ENCODE results near the gene PRR20G. TPM values are rescaled to one million over a fixed set of nuclear protein-coding genes. Genes with fewer than 3 reads are reported as not detected.

PRR20G gene
- total and polyA plus RNA-seq, 2 of the 8 experiments (the other 6 are each of a cell fraction or from before 2014, with no cell fraction given): 0.24 TPM; not detected in 1

- Histone ChIP-seq H3K36me3 (ENCODE audit: control insufficient read depth in 2 of 4, insufficient read depth in 4 of 4, low read length in 3 of 4) (no peaks in the 10 kb centered on the region), H2BK12ac (ENCODE audit: low read depth, low read length) (no peak overlapping the region), H3K4ac (replicated peaks; ENCODE audit: insufficient read length, low read depth, low read length) (no peak overlapping the region), H3K18ac (ENCODE audit: extremely low read depth, low read length) (no peak overlapping the region), H3K4me3 (ENCODE audit: extremely low read depth in 1 of 4, insufficient read depth in 2 of 4, low read depth in 3 of 4, low read length in 4 of 4) (no peak overlapping the region), H2BK15ac (ENCODE audit: low read length) (no peak overlapping the region), H4K8ac (ENCODE audit: extremely low read depth, insufficient read depth, low read length) (no peak overlapping the region), H3K23ac (ENCODE audit: insufficient read length) (no peak overlapping the region), H3K79me2 (ENCODE audit: control insufficient read depth in 1 of 2, insufficient read depth in 2 of 2, low read length in 2 of 2) (no peaks in the 10 kb centered on the region), H2AK5ac (ENCODE audit: low read depth, low read length) (no peak overlapping the region), H3K23me2 (ENCODE audit: low read depth, low read length) (no peaks in the 10 kb centered on the region), H4K20me1 (replicated peaks in 1 of 2; ENCODE audit: control insufficient read depth in 1 of 2, insufficient read depth in 2 of 2, low read length in 2 of 2) (no peaks in the 10 kb centered on the region), H4K5ac (ENCODE audit: insufficient read length, low read depth, low read length) (no peak overlapping the region), H4K91ac (replicated peaks; ENCODE audit: insufficient read length, low read length) (no peak overlapping the region), H3K27me3 (replicated peaks in 1 of 4; ENCODE audit: control insufficient read depth in 3 of 4, extremely low read depth in 1 of 4, insufficient read depth in 3 of 4, low read length in 3 of 4) (no peaks in the 10 kb centered on the region; a peak in 1 of 7 replicates), H2BK5ac (ENCODE audit: low read depth, low read length) (no peak overlapping the region), H3K79me1 (ENCODE audit: low read depth, low read length) (no peaks in the 10 kb centered on the region), H3K27ac (ENCODE audit: low read depth, low read length) (no peak overlapping the region), H3K4me2 (ENCODE audit: insufficient read depth in 1 of 2, low read depth in 2 of 2, low read length in 2 of 2) (no peak overlapping the region), H2BK120ac (replicated peaks; ENCODE audit: low read depth, low read length) (no peak overlapping the region), H3K9me3 (ENCODE audit: insufficient read depth in 2 of 2, low read depth in 1 of 2, low read length in 1 of 2) (peaks cover 0 to 3% of the 10 kb centered on the region in 2 experiments; a peak in 1 of 4 replicates), H2BK20ac (ENCODE audit: low read length) (no peak overlapping the region), H2AFZ (ENCODE audit: low read length) (no peak overlapping the region), H3K14ac (ENCODE audit: insufficient read length) (no peak overlapping the region), H3K4me1 (replicated peaks in 1 of 4; ENCODE audit: control insufficient read depth in 3 of 4, insufficient read depth in 4 of 4, low read length in 3 of 4) (no peaks in the 10 kb centered on the region), H3K56ac (replicated peaks; ENCODE audit: insufficient read length, low read depth, low read length) (no peak overlapping the region), H3K9ac (replicated peaks in 1 of 4; ENCODE audit: extremely low read depth in 1 of 4, low read depth in 3 of 4, low read length in 3 of 4) (no peak overlapping the region)
- no peak for TF ChIP-seq CTCF (IDR thresholded peaks at IDR 0.05; ENCODE audit: control extremely low read depth in 1 of 3, insufficient read depth in 1 of 3, low read depth in 1 of 3, low read length in 3 of 3)
- TF ChIP-seq, protein P1, sequence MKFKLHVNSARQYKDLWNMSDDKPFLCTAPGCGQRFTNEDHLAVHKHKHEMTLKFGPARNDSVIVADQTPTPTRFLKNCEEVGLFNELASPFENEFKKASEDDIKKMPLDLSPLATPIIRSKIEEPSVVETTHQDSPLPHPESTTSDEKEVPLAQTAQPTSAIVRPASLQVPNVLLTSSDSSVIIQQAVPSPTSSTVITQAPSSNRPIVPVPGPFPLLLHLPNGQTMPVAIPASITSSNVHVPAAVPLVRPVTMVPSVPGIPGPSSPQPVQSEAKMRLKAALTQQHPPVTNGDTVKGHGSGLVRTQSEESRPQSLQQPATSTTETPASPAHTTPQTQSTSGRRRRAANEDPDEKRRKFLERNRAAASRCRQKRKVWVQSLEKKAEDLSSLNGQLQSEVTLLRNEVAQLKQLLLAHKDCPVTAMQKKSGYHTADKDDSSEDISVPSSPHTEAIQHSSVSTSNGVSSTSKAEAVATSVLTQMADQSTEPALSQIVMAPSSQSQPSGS (IDR thresholded peaks at IDR 0.05; ENCODE audit: low read length): no peak
- TF ChIP-seq JUND (IDR thresholded peaks at IDR 0.05; ENCODE audit: low read length): no peak
- TF ChIP-seq RBBP5 (IDR thresholded peaks at IDR 0.05; ENCODE audit: borderline replicate concordance, low read depth, low read length): no peak
- TF ChIP-seq EP300 (IDR thresholded peaks at IDR 0.05; ENCODE audit: borderline replicate concordance in 1 of 2, low read depth in 2 of 2, low read length in 2 of 2): no peak
- no peak for TF ChIP-seq SIN3A (conservative IDR thresholded peaks at IDR 0.05 in 1 of 2, IDR thresholded peaks at IDR 0.05 in 1 of 2; ENCODE audit: low read depth in 1 of 2, low read length in 2 of 2)
- no peak for TF ChIP-seq SUZ12 (IDR thresholded peaks at IDR 0.05; ENCODE audit: low read length)
- no peak for TF ChIP-seq CBX8 (IDR thresholded peaks at IDR 0.05; ENCODE audit: borderline replicate concordance, low read depth, low read length)
- ChIA-PET POLR2A (ENCODE audit: partially characterized antibody) (no interaction called here), CTCF (ENCODE audit: partially characterized antibody) (interaction anchor here (0.7 to 1.5 kb wide), 4 partner anchors 23 to 289 kb away, joined by 3 to 5 read pairs (median 3); no protein-coding TSS in a partner anchor)
- no peak for FAIRE-seq
- DNase-seq (ENCODE audit: low read depth in 1 of 2, low spot score in 2 of 2): no peak
- 98% methylated on average over 2 of the region's 2 CpGs; no CpG with 5 or more reads in 1 of the 2 experiments for WGBS, 2 experiments (ENCODE audit: extremely low coverage in 1 of 2, insufficient coverage in 1 of 2, insufficient read length in 1 of 2, insufficient replicate concordance in 2 of 2, low coverage in 1 of 2, low lambda C conversion rate in 2 of 2, missing lambda C conversion rate in 1 of 2)
Measured at GRCh38 chr3:127258733-127259132, 29.1 kb downstream of the PRR20G start.
